T1000 (cell line): Measurements from ENCODE around the gene STK31.
"Not testable (repeated sequence)": the region's sequence is repeated elsewhere in the genome, so short reads cannot be mapped to it uniquely, and the experiment has no call there.

Experiments
- DNase-seq: peaks from one replicate; lab custom pipeline; 2025; ENCODE audit warnings: mixed read lengths; lab: John Stamatoyannopoulos, UW

The STK31 gene, protein sequence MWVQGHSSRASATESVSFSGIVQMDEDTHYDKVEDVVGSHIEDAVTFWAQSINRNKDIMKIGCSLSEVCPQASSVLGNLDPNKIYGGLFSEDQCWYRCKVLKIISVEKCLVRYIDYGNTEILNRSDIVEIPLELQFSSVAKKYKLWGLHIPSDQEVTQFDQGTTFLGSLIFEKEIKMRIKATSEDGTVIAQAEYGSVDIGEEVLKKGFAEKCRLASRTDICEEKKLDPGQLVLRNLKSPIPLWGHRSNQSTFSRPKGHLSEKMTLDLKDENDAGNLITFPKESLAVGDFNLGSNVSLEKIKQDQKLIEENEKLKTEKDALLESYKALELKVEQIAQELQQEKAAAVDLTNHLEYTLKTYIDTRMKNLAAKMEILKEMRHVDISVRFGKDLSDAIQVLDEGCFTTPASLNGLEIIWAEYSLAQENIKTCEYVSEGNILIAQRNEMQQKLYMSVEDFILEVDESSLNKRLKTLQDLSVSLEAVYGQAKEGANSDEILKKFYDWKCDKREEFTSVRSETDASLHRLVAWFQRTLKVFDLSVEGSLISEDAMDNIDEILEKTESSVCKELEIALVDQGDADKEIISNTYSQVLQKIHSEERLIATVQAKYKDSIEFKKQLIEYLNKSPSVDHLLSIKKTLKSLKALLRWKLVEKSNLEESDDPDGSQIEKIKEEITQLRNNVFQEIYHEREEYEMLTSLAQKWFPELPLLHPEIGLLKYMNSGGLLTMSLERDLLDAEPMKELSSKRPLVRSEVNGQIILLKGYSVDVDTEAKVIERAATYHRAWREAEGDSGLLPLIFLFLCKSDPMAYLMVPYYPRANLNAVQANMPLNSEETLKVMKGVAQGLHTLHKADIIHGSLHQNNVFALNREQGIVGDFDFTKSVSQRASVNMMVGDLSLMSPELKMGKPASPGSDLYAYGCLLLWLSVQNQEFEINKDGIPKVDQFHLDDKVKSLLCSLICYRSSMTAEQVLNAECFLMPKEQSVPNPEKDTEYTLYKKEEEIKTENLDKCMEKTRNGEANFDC

DNA sequence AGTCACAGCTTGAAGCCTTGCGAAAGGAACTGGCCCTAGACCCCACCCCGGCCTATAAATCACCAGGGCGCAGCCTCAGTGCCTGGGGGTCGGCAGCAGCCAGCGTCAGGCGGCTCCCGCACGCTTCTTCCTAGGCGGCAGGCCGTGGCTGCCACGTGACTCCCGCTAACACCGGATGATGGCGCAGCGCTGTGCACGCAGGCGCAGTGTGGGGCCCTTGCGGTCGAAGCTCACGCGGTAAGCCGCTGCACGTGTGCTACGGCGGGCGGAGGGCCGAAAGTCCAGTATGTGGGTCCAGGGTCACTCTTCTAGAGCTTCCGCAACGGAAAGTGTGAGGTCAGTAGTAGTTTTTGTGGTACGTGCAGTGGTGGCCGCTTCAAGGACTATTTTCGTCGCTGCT lies at the start of gene STK31:
STK31 (plus strand) TSS at position 220 of the 400 bp plus-strand sequence; CDS start at position 287, 67 bp downstream.
- no peak for DNase-seq

DNA sequence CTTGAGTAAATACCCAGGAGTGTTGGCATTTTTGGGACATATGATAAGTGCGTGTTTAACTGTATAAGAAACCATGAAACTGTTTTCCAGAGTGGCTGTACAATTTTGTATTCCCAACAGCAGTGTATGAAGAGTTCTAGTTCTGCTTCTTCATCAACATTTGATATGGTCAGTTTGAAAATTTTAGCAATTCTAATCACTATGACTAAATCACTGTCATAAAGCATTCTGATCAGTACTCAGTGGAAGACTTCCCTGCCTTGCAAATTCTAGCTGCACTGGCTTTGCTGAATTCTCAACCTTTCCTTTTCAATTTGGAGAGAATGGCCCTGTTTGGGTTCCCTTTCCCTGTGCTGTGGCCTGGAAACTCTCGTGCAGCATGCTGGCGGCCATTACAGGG lies 48.6 kb upstream of the STK31 start:
- DNase-seq: no peak

DNA sequence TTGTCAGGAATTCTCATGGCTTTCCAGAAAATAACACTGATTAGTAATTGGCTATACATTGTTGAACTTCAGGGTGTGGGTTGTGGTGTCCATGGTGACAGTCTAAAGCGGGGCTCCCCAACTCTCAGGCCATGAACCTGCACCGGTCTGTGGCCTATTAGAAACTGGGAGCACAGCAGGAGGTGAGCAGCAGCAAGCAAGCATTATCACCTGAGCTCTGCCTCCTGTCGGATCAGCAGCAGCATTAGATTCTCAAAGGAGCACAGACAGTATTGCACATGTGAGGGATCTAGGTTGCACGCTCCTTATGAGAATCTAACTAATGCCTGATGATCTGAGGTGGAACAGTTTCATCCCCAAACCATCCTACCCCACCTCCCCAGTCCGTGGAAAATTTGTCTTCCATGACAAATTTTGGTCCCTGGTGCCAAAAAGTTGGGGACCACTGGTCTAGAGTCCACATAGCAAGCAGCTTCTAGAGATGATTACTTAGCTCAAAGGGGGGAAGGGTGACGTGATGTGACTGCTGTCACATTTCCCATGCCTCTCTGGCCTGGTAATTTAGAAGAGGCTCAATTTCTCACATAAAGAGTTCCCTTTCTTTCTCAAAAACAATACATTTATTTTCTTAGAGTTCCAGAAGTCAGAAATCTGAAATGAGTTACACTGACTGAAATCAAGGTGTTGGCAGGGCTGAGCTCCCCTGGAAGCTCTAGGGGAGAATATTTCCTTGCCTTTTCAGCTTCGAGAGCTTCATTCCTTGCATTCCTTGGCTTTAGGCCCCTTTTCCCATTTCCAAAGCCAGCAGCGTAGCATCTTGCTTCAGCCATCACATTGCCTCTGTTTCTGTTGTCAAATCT lies 47.7 kb upstream of the STK31 start:
- no peak for DNase-seq

DNA sequence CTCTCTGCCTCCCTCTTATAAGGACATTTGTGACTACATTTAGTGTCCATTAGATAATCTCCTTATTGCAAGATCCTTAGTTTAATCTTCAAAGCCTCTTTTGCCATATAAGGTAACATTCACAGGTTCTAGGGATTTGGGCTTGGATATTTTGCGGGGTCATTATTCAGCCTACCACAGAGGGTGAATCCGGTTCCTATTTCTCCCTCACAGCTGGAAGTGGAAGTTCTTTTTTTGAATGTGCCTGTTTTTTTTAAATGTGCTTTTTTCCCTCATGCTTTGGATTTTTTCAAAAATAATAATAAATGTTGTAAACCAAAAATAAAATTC lies 47.1 kb upstream of the STK31 start:
- no peak for DNase-seq

DNA sequence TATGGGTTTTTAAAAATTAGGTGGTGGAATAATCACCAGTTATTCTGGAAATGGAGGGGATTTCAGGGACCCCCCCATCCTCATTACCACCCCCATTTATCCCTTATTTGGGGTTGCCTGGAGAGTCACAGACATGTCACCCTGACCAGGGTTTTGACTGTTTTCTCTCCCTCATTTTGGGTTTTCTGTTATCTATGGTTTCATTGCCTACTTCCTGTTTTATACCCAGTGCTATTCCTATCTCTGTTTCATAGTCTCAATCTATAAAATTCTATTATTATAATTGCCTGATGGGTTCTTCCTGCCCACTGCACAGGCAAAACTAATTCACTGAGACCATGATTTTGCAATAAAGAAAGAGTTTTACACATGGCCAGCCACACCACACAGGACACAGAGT lies 45.9 kb upstream of the STK31 start:
- no peak for DNase-seq

DNA sequence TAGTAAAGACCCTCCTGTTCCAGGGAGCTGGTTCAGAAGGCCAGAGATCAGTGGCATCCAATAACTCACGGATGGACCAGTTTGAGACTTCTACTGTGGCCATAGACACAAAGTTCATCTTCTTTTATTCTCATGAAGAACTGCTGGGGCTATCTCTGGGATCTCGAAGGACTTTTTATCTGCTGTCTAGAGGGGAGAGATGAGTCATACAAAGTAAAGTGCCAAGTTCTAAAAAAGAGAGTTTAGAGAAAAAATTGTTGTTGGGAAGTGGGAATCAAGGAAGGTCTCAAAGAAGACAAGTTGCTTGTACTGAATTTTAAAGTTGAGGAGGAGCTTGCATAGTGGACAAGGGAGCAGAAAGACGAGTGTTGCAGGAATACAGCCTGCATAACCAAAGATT lies 38.0 kb upstream of the STK31 start:
- no peak for DNase-seq

DNA sequence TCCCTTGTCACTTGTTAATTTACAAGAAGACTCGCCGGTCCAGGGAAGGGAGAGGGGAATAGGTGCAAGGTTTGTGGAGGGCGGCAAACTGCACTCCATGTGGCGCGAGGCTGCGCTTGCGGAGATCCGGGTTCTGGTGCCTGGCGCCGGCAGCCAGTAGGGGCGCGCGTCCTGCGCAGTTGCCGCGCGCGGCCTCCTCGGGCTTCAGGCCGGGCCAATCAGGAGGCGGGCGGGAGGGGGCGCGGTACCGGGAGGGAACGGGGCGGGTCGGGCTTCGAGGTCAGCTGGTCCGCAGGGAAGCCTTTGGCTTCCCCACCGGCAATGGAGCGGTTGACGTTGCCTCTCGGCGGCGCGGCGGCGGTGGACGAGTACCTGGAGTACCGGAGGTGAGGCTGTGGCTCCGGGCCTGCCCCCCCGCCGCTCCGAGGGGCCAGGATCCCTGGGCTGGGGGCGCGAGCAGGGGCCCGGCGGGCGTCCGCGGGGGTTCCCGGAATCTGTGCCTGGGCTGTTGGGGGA lies 30.1 kb upstream of the STK31 start, which contains the start of gene FAM221A:
FAM221A (plus strand) TSS at position 302 of the 516 bp plus-strand sequence; CDS start at position 322, 20 bp downstream.
- peak; percentile 38 for DNase-seq

DNA sequence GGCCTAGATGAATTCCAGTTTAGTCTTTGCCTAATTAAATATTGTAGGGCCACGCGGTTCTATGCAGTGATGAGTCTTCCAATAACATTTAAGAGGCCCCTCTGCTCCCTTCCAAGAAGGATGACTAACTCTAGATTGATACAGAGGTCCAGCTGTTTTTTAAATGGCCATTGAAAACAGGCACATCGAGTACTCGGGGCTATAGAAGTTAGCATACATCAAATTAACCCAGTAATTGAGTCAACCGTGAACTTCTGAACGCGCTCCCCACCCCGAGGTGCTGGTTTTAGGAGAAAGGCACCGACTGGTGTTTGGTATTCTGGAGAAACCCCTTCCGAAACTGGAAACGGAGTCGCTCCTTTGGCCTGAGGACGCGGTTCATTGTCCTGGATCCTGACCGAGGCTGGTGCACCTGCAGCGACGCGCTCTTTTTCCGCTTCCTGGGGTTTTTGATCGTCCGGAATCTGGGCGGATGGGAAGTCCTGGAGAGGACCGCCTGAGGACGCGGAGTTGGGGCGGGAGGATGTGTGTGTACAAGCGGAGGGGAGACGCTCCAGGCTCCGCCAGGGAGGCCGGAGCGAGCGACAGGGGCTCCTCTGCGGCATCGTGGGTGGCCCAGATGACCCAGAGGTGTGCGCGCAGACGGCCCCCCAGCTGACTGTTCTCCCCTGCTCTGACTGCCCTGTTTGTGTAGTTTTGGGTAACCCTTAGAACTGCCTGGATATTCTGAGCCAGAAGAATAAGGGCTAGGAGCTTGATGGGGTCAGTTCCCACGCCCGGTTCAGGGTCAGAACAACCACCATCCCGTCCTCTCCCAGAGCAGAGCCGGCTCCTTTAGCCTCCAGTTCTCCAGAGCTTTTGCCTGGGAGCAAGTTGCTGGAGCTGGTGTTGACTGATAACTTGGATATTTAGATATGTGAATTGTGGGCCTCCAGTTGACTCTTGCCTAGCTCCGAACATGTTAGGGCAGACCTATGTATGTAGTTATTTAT lies 29.3 kb upstream of the STK31 start:
- DNase-seq: no peak

DNA sequence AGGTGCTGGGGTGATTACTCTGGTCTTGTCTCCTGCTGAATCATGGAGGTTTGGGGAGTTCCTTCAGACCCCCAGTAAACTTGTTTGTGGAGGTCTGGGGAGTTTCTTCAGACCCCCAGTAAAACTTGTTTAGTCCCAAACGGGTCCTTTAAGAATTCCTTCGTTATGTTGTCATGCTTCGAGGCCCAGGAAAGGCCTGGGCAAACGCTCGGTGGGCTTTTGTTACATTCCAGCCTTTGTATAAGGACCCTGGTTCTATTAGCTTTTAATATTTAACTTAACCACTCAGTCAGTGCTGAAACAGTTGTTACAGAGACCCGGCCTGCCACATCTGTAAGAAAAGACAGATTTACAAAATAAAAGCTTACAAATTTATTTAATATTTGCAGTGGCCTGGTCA lies 26.0 kb upstream of the STK31 start:
- not testable (repeated sequence) for DNase-seq

DNA sequence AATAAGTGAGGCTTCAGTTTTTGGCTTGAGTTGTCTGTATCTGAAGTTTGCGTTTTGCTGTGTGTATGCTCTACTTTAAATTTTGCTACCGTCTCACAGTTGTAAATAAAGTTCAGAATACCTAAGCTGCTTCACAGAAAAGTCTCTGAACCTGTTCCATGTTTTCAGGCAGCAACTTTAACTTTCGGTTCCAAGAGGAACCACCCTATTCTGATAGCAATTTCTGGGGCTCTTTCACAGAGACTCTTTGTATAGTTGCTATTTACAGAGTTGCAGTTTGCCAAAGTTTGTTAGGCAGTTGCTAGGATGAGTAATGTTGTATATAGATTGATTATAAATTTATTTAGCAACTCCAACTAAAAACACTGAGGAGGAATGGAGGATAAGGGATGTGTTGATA lies 24.3 kb upstream of the STK31 start:
- no peak for DNase-seq

DNA sequence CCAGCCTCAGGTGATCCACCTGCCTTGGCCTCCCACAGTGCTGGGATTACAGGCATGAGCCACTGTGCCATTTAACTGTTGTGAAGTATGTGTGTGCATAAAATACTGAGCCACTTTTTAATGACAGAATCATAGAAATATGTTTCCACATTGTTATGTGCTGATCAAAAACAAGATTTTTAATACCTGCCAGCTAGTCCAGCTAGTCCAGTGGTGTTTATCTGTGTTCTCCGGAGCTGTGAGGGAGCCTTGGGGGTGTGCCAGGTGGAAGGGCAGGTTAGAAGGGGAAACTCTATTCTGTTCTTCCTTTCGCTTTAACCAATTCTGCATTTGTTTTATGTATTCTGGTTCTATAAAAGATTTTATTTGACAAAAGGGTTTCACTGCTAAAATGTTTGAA lies 23.0 kb upstream of the STK31 start:
- no peak for DNase-seq

DNA sequence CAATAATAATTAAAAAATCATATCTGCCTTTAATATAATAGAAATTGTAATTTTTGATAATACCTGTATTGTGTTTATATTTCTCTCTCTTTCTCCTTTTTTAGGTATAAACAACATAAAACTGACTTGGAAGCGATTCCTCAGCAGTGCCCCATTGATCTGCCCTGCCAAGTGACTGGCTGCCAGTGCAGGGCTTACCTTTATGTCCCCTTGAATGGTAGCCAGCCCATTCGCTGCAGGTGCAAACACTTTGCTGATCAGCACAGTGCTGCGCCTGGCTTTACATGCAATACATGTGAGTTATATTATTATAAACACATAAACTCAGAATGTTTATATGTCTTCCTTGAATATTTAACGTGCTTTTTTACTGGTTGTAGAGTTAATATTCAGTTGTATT lies 20.9 kb upstream of the STK31 start:
- no peak for DNase-seq

DNA sequence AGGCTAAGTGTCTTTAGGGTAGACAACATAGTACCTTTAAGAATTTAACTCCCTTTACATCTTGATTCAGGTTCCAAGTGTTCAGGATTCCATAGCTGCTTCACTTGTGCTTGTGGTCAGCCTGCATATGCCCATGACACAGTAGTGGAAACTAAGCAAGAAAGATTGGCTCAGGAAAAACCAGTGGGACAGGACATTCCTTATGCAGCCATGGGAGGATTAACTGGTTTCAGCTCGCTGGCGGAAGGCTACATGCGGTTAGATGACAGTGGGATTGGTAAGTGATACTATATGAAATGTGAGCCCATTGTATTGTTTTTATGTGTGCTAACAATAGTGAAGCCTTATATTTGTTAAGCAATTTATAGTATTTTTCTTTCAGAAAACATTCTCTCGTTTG lies 18.7 kb upstream of the STK31 start:
- no peak for DNase-seq

DNA sequence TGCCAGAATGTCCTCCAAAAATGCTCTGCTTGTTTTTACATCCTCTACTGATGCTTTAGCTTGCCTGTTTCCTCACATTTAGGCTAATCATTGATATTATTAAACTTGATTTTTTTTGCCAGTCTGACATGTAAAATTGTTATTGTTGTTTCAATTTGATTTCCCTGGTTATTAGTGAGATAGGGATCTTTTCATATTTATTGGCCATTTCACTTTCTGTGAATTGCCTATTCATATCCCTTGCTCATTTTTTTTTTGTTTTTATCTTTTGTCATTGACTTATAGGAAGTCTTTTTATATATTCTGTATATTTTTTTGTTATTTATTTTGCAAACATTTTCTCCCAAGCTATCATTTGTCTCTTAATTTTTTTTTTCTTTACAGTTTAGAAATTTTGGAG lies 16.8 kb upstream of the STK31 start:
- DNase-seq: no peak

DNA sequence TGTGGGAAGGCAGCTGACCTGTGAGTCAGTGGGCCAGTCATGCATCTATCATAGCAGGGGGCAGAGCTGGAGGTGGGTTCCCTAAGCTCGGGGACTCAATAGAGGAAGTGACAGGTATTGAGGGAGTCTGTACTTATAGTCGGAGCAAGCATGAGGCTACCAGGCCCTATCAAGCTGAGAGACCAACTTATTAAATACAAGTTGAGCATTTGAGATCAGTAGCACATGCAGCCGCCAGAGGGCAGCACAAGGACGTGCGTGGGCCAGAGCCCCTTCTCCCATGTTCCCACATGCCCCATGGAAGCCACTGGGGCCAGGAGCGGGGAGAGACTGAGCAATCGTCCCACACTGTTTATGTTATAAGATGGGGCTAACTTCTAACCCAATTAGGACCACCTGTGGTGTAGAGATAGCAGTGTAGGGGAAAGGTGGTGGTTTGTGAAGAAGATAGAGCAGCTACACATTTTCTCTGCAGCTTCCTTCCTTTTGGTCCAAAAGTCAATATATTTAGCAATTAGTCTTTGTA lies 13.0 kb upstream of the STK31 start:
- no peak for DNase-seq

DNA sequence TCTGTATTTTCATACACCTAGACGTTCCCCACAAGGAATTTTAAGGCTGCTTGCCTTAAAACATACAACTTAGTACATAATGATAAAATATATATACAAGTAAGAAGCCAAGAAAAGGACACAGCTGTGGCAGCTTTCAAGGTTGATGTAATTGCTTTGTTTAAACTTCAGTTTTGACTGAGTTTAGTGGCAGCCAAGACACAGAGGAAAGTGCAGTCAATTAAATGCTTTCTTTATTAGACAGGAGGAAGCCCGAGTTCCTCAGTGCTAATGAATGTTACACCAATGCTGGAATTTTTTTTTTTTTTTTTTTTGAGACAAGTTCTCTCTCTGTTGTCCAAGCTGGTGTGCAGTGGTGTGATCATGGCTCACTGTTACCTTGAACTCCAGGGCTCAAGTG lies 11.2 kb upstream of the STK31 start:
- DNase-seq: no peak

DNA sequence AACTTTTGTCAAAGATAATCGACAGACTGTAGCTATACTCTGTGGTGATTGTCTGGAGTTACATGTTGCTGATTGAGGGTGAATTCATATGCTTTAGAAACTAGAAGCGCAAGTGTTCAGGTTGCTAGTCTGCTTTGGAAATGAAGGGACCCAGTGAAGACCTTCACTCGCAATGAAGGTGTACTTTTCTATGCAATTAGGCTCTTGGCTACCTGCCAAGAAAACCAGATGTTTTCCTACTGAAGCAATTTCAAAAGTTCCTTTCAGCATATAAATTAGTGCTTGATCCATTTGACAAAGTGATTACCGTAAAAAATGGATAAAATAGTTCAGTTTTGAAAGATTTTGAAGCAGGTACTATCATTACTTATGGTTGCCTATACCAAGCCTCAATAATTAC lies 10.0 kb upstream of the STK31 start:
- no peak for DNase-seq

DNA sequence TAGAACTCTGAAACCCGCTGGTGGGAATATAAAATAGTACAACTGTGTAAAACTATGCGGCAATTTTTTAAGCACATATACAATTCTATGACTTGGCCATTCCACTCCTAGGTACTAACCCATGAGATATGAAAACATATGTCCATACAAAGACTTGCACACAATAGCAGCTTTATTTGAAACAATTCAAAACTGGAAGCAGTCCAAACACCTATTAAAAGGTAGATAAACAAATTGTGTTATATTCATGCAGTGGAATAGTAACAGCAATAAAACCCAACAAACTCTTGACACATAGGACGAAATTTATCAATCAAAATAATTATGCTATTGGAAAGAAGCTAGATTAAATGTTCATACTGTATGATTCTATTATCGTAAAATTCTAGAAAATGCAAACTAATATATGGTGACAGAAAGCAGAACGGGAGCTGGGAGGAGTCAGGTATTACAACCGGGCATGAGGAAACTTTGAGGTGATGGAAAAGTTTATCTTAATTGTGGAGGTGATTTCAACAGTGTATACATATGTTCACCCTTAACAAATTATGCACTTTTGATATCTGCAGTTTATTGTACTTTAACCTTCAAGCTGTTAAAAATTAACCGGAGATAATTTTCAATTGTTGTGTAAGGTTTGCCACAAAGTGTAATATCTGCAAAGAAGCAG lies 803 bp upstream of the STK31 start:
- DNase-seq: no peak
